Naive thymus-derived CD8-positive, alpha-beta T cell (primary cell): Measurements from ENCODE around the gene ENPP3. TPM values are rescaled to one million over a fixed set of nuclear protein-coding genes. Genes with fewer than 3 reads are reported as not detected.

Source experiments
- ATAC-seq, 2 donors: fragments of 150-1000 bp; cut with Tn5 transposase in 1 of 2; sonication (Bioruptor Pico), chemical (Tn5 transposase) in 1 of 2; 1 replicate in 1 of 2; 2 replicates in 1 of 2; pipeline ENCODE4 v1.10.0; 2021; ENCODE audit warnings: mild to moderate bottlenecking in 2 of 2, moderate library complexity in 2 of 2
- POLR2A ChIA-PET: fragments of 350-600 bp; sonication (Branson Sonifier 250); formaldehyde crosslinking; loops from one replicate; lab custom pipeline; 2021; ENCODE audit warnings: antibody characterized with exemption; lab: Charles Lee
- DNase-seq, 10 donors: peaks; one replicate each; pipeline versions ENCODE4 v3.0.0 to v3.0.0-alpha.2; 2020 to 2022
- H3K27ac Mint-ChIP-seq, 10 donors: one replicate each; pipeline ENCODE4 v1.8.0; 2020 to 2022; ENCODE audit warnings: mild to moderate bottlenecking in 10 of 10, mixed read lengths in 10 of 10, moderate library complexity in 4 of 10, inconsistent platforms in 1 of 10
- H3K27me3 Mint-ChIP-seq, 5 donors: one replicate each; pipeline ENCODE4 v1.8.0; 2021 to 2022; ENCODE audit warnings: mixed read lengths in 5 of 5
- H3K36me3 Mint-ChIP-seq, 3 donors: one replicate each; pipeline ENCODE4 v1.8.0; 2020 to 2022; ENCODE audit warnings: mixed read lengths in 3 of 3, mild to moderate bottlenecking in 2 of 3, inconsistent platforms in 1 of 3
- H3K4me1 Mint-ChIP-seq, 4 donors: one replicate each; pipeline ENCODE4 v1.8.0; 2021 to 2022; ENCODE audit warnings: mixed read lengths in 4 of 4
- H3K4me3 Mint-ChIP-seq, 10 donors: one replicate each; pipeline ENCODE4 v1.8.0; 2020 to 2022; ENCODE audit warnings: mild to moderate bottlenecking in 10 of 10, mixed read lengths in 10 of 10, moderate library complexity in 6 of 10, inconsistent platforms in 1 of 10
- H3K9me3 Mint-ChIP-seq, 9 donors: one replicate each; pipeline ENCODE4 v1.8.0; 2020 to 2022; ENCODE audit warnings: mixed read lengths in 9 of 9, mild to moderate bottlenecking in 3 of 9, inconsistent platforms in 1 of 9, moderate library complexity in 1 of 9
- polyA plus RNA-seq, 3 donors: library from polyadenylated mRNA; unstranded; fragments of 300-500 nt; fragmentation: Illumina TruSeq; gene quantifications; one replicate each; pipeline ENCODE4 v1.2.3, GENCODE V29; 2021
- total RNA-seq, 8 experiments: library from RNA in 2 of 8; stranded (reverse) in 2 of 8; gene quantifications; one replicate each; pipeline ENCODE4 v1.2.3 and lab custom pipeline; 2021 to 2026

Gene ENPP3
- total and polyA plus RNA-seq, 5 experiments from 2014 or later, result 0.11 to 0.44 (median 0.21) TPM; not detected in 1

DNA sequence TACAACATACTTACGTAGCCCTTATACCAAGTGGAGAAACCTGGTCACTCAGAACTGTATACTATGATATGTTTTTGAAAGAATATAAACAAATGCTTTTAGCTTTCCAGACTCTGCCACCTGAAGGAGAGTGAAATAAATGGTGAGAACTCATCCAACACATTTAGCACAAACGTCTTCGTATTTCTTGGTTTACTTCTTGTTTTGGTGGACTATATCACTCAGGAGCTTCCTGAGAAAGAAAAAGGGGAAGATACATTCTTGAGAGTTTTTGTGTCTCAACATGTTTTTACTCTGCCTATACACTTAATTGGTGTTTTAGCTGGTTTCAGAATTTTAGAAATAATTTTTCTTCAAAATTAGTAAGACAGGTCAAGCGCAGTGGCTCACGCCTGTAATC, 93.2 kb downstream of the ENPP3 start:
- ATAC-seq (no peak), DNase-seq (no peak)
- H3K36me3 Mint-ChIP-seq, result peaks cover 0 to 10% (median 0%) of the 10 kb centered on the region in 3 donors
- no peak overlapping the region for H3K27ac Mint-ChIP-seq
- POLR2A ChIA-PET, result no interaction called here
- peaks cover 0 to 2% (median 0%) of the 10 kb centered on the region in 4 donors for H3K4me1 Mint-ChIP-seq
- peaks cover 0 to 6% (median 0%) of the 10 kb centered on the region in 9 donors for H3K9me3 Mint-ChIP-seq
- no peak overlapping the region for H3K4me3 Mint-ChIP-seq
- peaks cover 0 to 4% (median 1%) of the 10 kb centered on the region in 5 donors for H3K27me3 Mint-ChIP-seq

DNA sequence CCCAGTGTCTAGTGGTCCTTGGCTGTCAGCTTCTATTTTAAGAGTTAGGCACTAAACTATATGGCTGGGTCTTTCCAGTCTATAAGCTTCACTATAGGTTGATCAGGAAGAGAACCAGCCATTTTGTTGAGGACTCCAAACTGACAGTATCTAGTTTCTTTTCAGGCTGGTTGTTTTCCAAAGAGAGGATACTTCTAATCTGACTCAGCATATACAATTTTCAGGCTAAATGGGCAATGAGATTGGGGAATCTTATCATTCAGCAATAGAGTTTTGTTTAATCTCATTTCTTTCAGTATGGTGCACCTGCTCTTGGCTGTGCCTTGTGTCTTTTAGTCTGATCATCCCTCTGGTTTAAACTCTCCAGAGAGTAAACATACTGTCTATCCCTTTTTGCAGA, 94.1 kb downstream of the ENPP3 start:
- ATAC-seq, result no peak
- peaks cover 0 to 4% (median 1%) of the 10 kb centered on the region in 5 donors for H3K27me3 Mint-ChIP-seq
- no peak overlapping the region for H3K4me3 Mint-ChIP-seq
- H3K4me1 Mint-ChIP-seq, result peaks cover 0 to 2% (median 0%) of the 10 kb centered on the region in 4 donors
- H3K36me3 Mint-ChIP-seq, result peaks cover 0 to 8% (median 0%) of the 10 kb centered on the region in 3 donors
- no peak overlapping the region for H3K27ac Mint-ChIP-seq
- POLR2A ChIA-PET, result no interaction called here
- DNase-seq, result no peak
- peaks cover 0 to 4% (median 0%) of the 10 kb centered on the region in 9 donors for H3K9me3 Mint-ChIP-seq

DNA sequence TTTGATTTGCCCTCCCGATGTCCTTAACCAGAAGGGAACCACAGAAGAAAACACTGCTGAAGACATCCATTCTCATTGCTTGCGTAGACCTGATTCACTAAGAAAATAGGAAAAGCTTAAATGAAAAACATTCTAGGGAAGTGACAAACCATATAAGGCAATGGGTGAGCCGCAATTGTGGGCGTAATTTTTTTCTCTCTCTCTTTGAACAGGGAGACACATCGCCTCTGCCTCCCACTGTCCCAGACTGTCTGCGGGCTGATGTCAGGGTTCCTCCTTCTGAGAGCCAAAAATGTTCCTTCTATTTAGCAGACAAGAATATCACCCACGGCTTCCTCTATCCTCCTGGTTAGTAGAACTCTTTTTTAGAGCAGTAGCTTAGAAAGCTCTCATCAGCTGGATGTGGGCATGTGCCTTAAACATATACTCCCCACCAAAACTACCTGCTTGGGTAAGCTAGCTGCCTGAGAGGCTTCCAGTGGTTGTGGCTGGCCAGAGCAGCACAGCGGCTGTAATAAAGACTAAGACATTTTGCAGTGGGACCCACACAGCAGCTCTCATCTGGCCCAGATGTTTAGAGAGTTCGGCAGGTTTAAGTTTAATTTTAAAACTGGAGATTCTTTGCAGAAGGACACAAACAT, 96.4 kb downstream of the ENPP3 start:
- ATAC-seq, result no peak
- no peak overlapping the region for H3K27ac Mint-ChIP-seq
- POLR2A ChIA-PET, result no interaction called here
- peaks cover 0 to 2% (median 0%) of the 10 kb centered on the region in 4 donors for H3K4me1 Mint-ChIP-seq
- DNase-seq, result no peak
- peaks cover 0 to 2% (median 0%) of the 10 kb centered on the region in 3 donors for H3K36me3 Mint-ChIP-seq
- H3K4me3 Mint-ChIP-seq, result no peak overlapping the region
- H3K27me3 Mint-ChIP-seq, result peaks cover 0 to 4% (median 1%) of the 10 kb centered on the region in 5 donors
- H3K9me3 Mint-ChIP-seq, result no peaks in the 10 kb centered on the region

DNA sequence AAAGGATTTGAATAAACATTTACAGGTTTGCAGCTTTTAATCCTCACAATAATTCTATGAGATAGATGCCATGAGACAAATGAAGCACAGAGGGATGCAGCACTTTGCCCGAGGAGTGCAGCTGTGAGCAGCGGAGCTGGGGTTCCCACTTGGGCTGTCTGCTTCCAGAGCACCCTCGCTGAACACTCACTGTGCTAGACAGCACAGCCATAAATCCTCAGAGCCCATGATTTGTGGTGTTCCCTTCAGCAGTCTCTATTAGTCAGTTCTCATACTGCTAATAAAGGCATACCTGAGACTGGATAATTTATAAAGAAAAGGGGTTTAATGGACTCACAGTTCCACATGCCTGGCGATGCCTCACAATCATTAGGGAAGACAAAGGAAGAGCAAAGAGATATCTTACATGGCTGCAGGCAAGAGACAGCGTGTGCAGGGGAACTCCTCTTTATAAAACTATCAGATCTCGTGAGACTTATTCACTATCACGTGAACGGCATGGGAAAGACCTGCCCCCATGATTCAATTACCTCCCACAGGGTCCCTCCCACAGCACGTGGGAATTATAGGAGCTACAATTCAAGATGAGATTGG, 99.0 kb downstream of the ENPP3 start:
- ATAC-seq (no peak), DNase-seq (no peak)
- Mint-ChIP-seq H3K27ac (no peak overlapping the region), H3K4me1 (no peaks in the 10 kb centered on the region), H3K4me3 (no peak overlapping the region), H3K36me3 (no peaks in the 10 kb centered on the region), H3K9me3 (no peaks in the 10 kb centered on the region), H3K27me3 (peaks cover 0 to 1% (median under 1%) of the 10 kb centered on the region in 5 donors)
- POLR2A ChIA-PET, result no interaction called here

DNA sequence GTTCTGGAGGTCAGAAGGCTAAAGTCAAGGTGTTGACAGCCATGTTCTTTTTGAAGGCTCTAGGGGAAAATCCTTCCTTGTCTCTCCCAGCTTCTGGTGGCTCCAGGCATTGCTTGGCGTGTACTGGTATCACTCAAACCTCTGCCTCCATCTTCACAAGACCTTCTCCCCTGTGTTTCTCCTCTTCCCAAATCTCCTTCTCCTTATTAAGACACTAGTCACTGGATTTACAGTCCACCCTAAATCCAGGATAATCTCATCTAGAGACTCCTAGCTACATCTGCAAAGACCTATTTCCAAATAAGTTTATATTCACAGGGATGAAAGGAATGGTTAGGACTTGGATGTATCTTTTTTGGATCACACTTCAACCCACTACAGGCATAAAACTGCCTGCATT, 99.7 kb downstream of the ENPP3 start:
- POLR2A ChIA-PET, result no interaction called here
- peaks cover 0 to 6% (median 0%) of the 10 kb centered on the region in 5 donors for H3K27me3 Mint-ChIP-seq
- no peak for ATAC-seq

DNA sequence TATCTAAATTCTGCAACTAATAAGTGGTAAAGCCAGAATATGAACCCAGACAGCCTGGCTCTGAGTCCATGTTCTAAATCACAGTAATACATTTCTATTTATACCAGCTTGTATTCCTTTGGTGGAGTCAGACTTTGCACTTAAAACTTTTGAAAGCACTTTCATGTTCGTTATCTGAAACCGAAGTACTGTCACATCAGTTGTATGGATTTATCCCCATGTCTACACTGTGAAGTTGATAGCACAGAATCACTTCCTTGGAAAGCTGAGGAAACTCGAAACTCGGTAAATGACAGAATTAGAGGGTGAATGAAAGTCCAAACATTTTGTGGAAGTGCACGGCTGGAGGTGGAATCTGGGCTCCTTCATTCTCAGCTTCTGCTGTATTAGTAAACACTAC, 102.0 kb downstream of the ENPP3 start:
- Mint-ChIP-seq H3K9me3 (no peaks in the 10 kb centered on the region), H3K27ac (no peak overlapping the region), H3K4me3 (no peak overlapping the region), H3K4me1 (peaks cover 0 to 3% (median 0%) of the 10 kb centered on the region in 4 donors), H3K36me3 (peaks cover 0 to 4% (median 0%) of the 10 kb centered on the region in 3 donors), H3K27me3 (peaks cover 1 to 18% (median 6%) of the 10 kb centered on the region in 5 donors)
- POLR2A ChIA-PET, result no interaction called here
- no peak for DNase-seq
- no peak for ATAC-seq

More for the DNA sequence above, 99.7 kb downstream of the ENPP3 start:
- H3K4me3 Mint-ChIP-seq, result no peak overlapping the region
- peaks cover 0 to 1% (median 0%) of the 10 kb centered on the region in 4 donors for H3K4me1 Mint-ChIP-seq
- H3K9me3 Mint-ChIP-seq, result no peaks in the 10 kb centered on the region
- no peak overlapping the region for H3K27ac Mint-ChIP-seq
- DNase-seq, result no peak
- H3K36me3 Mint-ChIP-seq, result no peaks in the 10 kb centered on the region

DNA sequence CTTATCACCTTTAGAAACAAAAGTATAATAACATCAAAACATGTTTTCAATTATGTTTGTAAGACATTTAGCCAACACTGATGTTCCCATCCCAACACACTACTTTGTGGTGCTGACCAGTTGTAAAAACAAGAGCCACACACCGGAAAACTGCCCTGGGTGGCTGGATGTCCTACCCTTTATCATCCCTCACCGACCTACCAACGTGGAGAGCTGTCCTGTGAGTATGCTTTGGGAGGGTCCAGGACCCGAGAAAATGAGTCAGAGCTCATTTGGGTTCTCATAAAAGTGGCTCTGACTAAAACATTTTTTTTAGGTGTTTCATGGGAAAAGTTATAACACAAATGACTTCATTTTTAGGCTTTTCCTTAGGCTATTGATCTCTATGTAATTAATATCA, 103.1 kb downstream of the ENPP3 start:
- Mint-ChIP-seq H3K4me3 (no peak overlapping the region), H3K9me3 (no peaks in the 10 kb centered on the region), H3K36me3 (peaks cover 0 to 4% (median 0%) of the 10 kb centered on the region in 3 donors), H3K4me1 (peaks cover 0 to 3% (median 0%) of the 10 kb centered on the region in 4 donors), H3K27ac (no peak overlapping the region), H3K27me3 (peaks cover 4 to 20% (median 10%) of the 10 kb centered on the region in 5 donors)
- ATAC-seq (no peak), DNase-seq (no peak)
- POLR2A ChIA-PET, result no interaction called here

DNA sequence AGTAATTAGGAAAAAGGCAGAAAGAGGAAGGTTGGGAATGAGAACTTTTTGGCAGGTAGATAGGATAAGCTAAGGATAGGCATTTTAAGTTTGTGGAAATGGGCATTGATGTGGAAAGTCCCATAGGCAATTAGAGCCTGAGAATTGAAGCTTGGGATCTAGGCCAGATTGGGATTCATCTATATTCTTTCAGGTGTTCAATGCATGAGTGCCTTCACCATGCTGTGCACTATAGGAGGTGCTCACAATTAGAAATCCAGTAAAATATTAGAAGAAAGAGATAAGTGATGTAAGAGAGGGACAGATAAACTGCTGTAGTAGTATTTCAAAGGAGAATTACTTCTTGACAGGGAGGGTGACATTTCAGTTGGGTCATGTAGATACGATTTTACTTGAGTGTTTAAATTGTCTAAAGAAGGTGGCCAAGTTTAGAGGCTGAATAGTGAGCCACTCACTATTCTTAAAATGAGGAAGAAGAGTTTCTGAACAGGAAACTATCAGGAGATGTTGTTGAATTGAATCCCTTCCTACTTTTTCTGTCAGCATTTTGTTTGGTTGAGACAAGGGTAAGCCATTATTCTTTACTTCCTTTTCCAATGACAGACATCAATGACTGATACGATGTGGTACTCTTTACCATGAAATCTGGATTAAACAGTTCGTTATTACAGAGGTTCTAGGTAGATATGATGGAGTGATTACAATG, 104.7 kb downstream of the ENPP3 start:
- ATAC-seq (no peak), DNase-seq (no peak)
- Mint-ChIP-seq H3K4me3 (no peak overlapping the region), H3K27ac (no peak overlapping the region), H3K9me3 (no peaks in the 10 kb centered on the region), H3K36me3 (peaks cover 0 to 4% (median 0%) of the 10 kb centered on the region in 3 donors), H3K4me1 (peaks cover 0 to 3% (median 0%) of the 10 kb centered on the region in 4 donors), H3K27me3 (peaks cover 4 to 20% (median 10%) of the 10 kb centered on the region in 5 donors)
- POLR2A ChIA-PET, result no interaction called here

DNA sequence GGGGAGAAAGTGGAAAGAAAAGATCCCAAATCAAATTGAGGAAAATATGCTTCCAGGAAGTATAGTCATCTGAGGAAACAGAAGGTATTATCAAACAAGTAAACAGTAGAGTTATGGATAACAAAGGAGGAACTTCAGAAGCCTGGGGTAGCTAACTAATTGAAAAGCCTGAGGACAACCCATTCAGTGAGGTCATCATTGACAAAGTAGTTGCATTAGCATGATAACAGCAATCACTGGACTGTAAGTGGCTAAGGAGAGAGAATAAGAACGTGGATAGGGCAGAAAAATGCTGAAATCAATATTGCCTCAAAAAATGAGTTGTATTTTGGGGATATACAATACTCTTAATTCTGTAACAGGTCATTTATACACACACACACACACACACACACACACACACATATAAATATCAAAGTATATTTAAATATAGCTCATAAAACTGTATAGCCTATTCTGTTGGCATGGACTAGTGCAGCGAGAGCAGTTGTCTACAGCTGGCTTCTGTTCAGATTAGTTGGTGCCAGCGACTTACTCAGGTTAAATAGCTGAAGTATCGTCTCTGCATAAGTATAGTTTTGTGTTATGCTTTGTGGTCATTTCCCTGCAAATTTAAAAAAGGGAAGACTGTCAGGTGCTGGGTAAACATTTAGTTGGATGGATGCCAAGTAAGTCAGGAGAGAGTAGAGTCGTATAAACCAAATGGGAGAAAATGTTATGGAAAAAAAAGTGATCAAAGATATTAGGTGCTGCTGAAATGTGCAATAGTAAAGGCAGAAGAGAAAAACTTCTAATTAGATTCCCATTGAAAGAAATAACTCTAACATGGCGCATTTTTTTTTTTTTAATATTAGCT, 107.6 kb downstream of the ENPP3 start:
- Mint-ChIP-seq H3K4me3 (no peak overlapping the region), H3K27me3 (peaks cover 4 to 20% (median 10%) of the 10 kb centered on the region in 5 donors), H3K27ac (no peak overlapping the region), H3K9me3 (no peaks in the 10 kb centered on the region), H3K36me3 (peaks cover 0 to 4% (median 0%) of the 10 kb centered on the region in 3 donors), H3K4me1 (peaks cover 0 to 3% (median 0%) of the 10 kb centered on the region in 4 donors)
- POLR2A ChIA-PET, result no interaction called here
- DNase-seq (no peak), ATAC-seq (no peak)

DNA sequence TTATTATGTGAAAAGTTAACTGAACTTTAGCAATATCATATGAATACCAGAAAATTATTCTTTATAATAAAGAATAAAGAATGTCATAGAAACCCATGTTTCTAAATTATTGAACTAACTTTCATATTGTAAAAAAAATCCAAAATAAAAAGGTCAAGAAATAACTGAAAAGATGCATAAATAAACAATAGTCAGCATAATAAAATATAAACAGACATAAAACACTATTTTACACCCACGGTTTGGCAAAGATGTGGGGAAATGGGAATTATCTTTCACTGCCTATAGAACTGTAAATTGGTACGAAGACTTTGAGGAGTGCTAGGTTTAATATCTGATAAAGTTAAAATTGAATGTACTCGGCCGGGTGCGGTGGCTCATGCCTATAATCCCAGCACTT, 108.4 kb downstream of the ENPP3 start:
- peaks cover 0 to 3% (median 0%) of the 10 kb centered on the region in 4 donors for H3K4me1 Mint-ChIP-seq
- POLR2A ChIA-PET, result no interaction called here
- H3K36me3 Mint-ChIP-seq, result peaks cover 0 to 4% (median 0%) of the 10 kb centered on the region in 3 donors
- no peak overlapping the region for H3K27ac Mint-ChIP-seq
- H3K4me3 Mint-ChIP-seq, result no peak overlapping the region
- DNase-seq (no peak), ATAC-seq (no peak)
- H3K27me3 Mint-ChIP-seq, result peaks cover 4 to 20% (median 10%) of the 10 kb centered on the region in 5 donors
- no peaks in the 10 kb centered on the region for H3K9me3 Mint-ChIP-seq

DNA sequence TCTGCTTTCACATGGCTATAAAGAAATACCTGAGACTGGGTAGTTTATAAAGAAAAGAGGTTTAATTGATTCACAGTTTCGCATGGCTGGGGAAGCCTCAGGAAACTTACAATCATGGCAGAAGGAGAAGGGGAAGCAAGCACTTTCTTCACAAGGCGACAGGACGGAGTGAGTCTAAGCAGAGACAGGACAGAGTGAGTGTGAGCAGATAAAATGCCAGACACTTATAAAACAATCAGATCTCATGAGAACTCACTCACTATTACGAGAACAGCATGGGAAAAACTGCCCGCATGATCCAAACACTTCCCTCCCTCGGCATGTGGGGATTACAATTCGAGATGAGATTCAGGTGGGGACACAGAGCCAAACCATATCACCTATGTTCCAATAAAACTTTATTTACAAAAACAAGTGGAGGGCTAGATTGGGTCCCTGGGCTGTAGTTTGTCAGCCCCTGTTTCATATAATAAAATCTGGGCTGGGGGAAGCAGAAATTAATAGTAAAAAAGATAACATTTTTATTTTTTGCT, 110.8 kb downstream of the ENPP3 start:
- Mint-ChIP-seq H3K27me3 (peaks cover 4 to 9% (median 7%) of the 10 kb centered on the region in 5 donors), H3K4me3 (no peak overlapping the region), H3K4me1 (no peaks in the 10 kb centered on the region), H3K27ac (peak overlapping the region in 1 of 10 donors; percentile 37), H3K36me3 (no peaks in the 10 kb centered on the region), H3K9me3 (no peaks in the 10 kb centered on the region)
- DNase-seq, result no peak
- POLR2A ChIA-PET, result no interaction called here
- no peak for ATAC-seq

DNA sequence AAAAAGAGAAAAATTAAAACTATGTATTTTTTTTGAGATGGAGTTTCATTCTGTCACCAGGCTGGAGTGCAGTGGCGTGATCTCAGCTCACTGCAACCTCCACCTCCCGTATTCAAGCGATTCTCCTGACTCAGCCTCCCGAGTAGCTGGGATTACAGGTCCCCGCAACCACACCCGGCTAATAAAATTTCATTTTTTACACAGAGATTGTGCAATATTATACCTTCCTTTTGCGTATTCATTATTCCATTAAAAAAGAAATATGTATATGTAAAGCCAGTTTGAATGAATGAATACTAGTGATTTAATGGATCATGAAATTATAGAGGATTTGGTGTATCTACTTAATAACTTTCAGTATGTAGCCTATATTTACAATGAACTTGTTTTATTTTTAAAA, 111.9 kb downstream of the ENPP3 start:
- DNase-seq (no peak), ATAC-seq (no peak)
- Mint-ChIP-seq H3K9me3 (no peaks in the 10 kb centered on the region), H3K36me3 (no peaks in the 10 kb centered on the region), H3K27me3 (peaks cover 4 to 9% (median 5%) of the 10 kb centered on the region in 5 donors), H3K4me1 (no peaks in the 10 kb centered on the region), H3K27ac (no peak overlapping the region), H3K4me3 (no peak overlapping the region)
- POLR2A ChIA-PET, result no interaction called here
